GM06990 (cell line): ENCODE results near the gene LRP1B.

Experiments used
- DNase-seq: peaks from one replicate; pipeline ENCODE4 v3.0.0-alpha.2; 2011; ENCODE audit not compliant: insufficient read length; ENCODE audit errors: extremely low read depth
- H3K27me3 ChIP-seq: replicated peaks from 2 replicates; pipeline ENCODE4 v1.6.0; 2011; ENCODE audit warnings: low read length; ENCODE audit not compliant: control insufficient read depth, insufficient read depth
- H3K36me3 ChIP-seq: 2 replicates; pipeline ENCODE4 v1.5.1; 2011; ENCODE audit warnings: low read length; ENCODE audit not compliant: control insufficient read depth, insufficient read depth
- H3K4me3 ChIP-seq: replicated peaks from 2 replicates; pipeline ENCODE4 v1.5.1; 2011; ENCODE audit warnings: low read depth, mild to moderate bottlenecking, control low read depth, low read length
- CTCF ChIP-seq: IDR thresholded peaks from 2 replicates; pipeline ENCODE4 v1.5.1; 2011; ENCODE audit warnings: low read length, control low read depth, mild to moderate bottlenecking, inconsistent platforms; ENCODE audit not compliant: insufficient read depth, poor library complexity, severe bottlenecking

Gene LRP1B

GRCh38 chr2:142130111-142131009, 456 bp downstream of the LRP1B start:
- no peak for TF ChIP-seq CTCF
- DNase-seq, result peak; percentile 32
- H3K27me3 ChIP-seq, result no peaks in the 10 kb centered on the region; the same call in 1 of the 2 replicates
- no peaks in the 10 kb centered on the region for H3K36me3 ChIP-seq
- H3K4me3 ChIP-seq, result peak overlapping the region; percentile 67

GRCh38 chr2:142128105-142128504, 2.7 kb downstream of the LRP1B start:
- no peak for TF ChIP-seq CTCF
- no peak for DNase-seq
- Histone ChIP-seq H3K27me3 (no peaks in the 10 kb centered on the region; the same call in 1 of the 2 replicates), H3K36me3 (no peaks in the 10 kb centered on the region), H3K4me3 (no peak overlapping the region)

- no peaks in the 10 kb centered on the region; the same call in 1 of the 2 replicates for H3K27me3 ChIP-seq
- H3K4me3 ChIP-seq, result no peak overlapping the region
- no peaks in the 10 kb centered on the region for H3K36me3 ChIP-seq
- no peak for DNase-seq
- no peak for TF ChIP-seq CTCF
These were observed 3.6 kb downstream of the LRP1B start for GRCh38 chr2:142127248-142127647.

GRCh38 chr2:142124706-142125105, 6.1 kb downstream of the LRP1B start:
- H3K4me3 ChIP-seq, result no peak overlapping the region
- H3K36me3 ChIP-seq, result no peaks in the 10 kb centered on the region
- H3K27me3 ChIP-seq, result no peaks in the 10 kb centered on the region
- TF ChIP-seq CTCF, result no peak
- DNase-seq, result no peak

- H3K36me3 ChIP-seq, result no peaks in the 10 kb centered on the region
- no peak for TF ChIP-seq CTCF
- no peak overlapping the region for H3K4me3 ChIP-seq
- DNase-seq, result no peak
- H3K27me3 ChIP-seq, result no peaks in the 10 kb centered on the region
These were observed 11.5 kb downstream of the LRP1B start for GRCh38 chr2:142119347-142119746.
